Peyer's patch (tissue), 4 donors: Measurements from ENCODE around the gene CLDN5.

Experiments
- POLR2A ChIP-seq, 2 donors: fragments of 450-650 bp; IDR thresholded peaks; one replicate each; pipeline ENCODE4 v1.5.1; 2017; ENCODE audit warnings: antibody characterized with exemption in 2 of 2, mild to moderate bottlenecking in 2 of 2, moderate library complexity in 2 of 2
- TF ChIP-seq, protein P1 (sequence below), 6 experiments: fragments of 450-650 bp in 4 of 6; fragments of 200-600 bp in 2 of 6; sonication (generic) in 1 of 6; IDR thresholded peaks; one replicate each; pipeline ENCODE4 v1.5.1; 2017 to 2019; ENCODE audit warnings: antibody characterized with exemption in 6 of 6, mild to moderate bottlenecking in 3 of 6, moderate library complexity in 1 of 6

DNA sequence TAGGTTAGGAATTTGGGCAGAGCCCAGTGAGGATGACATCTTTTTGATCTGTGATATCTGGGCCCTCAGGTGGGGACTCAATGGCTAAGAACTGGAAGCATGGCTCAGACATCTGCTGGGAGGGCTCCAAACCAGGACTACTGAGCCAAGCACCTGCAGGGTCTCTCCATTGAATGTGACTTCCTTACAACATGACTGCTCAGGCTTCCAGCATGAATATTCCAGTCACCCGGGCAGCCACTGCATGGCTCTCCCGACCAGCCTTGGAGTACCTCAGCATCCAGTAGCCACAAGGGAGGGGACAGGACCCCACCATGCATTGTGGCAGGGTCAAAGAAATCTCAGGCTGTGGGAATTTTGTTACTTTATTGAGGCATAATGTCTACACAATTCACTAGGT, 35.9 kb downstream of the CLDN5 start:
- TF ChIP-seq, protein P1, sequence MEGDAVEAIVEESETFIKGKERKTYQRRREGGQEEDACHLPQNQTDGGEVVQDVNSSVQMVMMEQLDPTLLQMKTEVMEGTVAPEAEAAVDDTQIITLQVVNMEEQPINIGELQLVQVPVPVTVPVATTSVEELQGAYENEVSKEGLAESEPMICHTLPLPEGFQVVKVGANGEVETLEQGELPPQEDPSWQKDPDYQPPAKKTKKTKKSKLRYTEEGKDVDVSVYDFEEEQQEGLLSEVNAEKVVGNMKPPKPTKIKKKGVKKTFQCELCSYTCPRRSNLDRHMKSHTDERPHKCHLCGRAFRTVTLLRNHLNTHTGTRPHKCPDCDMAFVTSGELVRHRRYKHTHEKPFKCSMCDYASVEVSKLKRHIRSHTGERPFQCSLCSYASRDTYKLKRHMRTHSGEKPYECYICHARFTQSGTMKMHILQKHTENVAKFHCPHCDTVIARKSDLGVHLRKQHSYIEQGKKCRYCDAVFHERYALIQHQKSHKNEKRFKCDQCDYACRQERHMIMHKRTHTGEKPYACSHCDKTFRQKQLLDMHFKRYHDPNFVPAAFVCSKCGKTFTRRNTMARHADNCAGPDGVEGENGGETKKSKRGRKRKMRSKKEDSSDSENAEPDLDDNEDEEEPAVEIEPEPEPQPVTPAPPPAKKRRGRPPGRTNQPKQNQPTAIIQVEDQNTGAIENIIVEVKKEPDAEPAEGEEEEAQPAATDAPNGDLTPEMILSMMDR (IDR thresholded peaks at IDR 0.05): no peak
- TF ChIP-seq POLR2A (IDR thresholded peaks at IDR 0.05): no peak
